HG02840 (cell line): Measurements from ENCODE around the gene BPIFB3.

ENCODE experiments used
- ATAC-seq: cut with Tn5 transposase; IDR thresholded peaks from one replicate; pipeline ENCODE4 v1.9.1; 2021; ENCODE audit warnings: mild to moderate bottlenecking, moderate library complexity, moderate number of reproducible peaks; ENCODE audit not compliant: unreplicated experiment, low FRiP score

Gene BPIFB3

GRCh38 chr20:33059741-33060390 lies 6.2 kb downstream of the BPIFB3 start:
- ATAC-seq = no peak

GRCh38 chr20:33061658-33062028 lies 7.9 kb downstream of the BPIFB3 start:
- ATAC-seq = no peak

GRCh38 chr20:33062105-33062824 lies 8.6 kb downstream of the BPIFB3 start:
- ATAC-seq = no peak

GRCh38 chr20:33062825-33063149 lies 9.1 kb downstream of the BPIFB3 start:
- ATAC-seq = no peak

GRCh38 chr20:33063271-33063670 lies 9.6 kb downstream of the BPIFB3 start:
- no peak for ATAC-seq

GRCh38 chr20:33064572-33065287 lies 11.0 kb downstream of the BPIFB3 start:
- ATAC-seq = no peak

GRCh38 chr20:33065785-33066184 lies 12.1 kb downstream of the BPIFB3 start:
- no peak for ATAC-seq

- ATAC-seq = no peak
Observed at GRCh38 chr20:33067806-33068205, 14.1 kb downstream of the BPIFB3 start.

GRCh38 chr20:33068251-33068939 lies 14.7 kb downstream of the BPIFB3 start:
- ATAC-seq = no peak

GRCh38 chr20:33069673-33070072 lies 16.0 kb downstream of the BPIFB3 start:
- ATAC-seq = no peak

GRCh38 chr20:33070111-33071053 lies 16.7 kb downstream of the BPIFB3 start:
- no peak for ATAC-seq

- ATAC-seq = no peak
Observed at GRCh38 chr20:33071198-33071597, 17.5 kb downstream of the BPIFB3 start.

GRCh38 chr20:33072362-33072761 lies 18.7 kb downstream of the BPIFB3 start:
- ATAC-seq = no peak

GRCh38 chr20:33072813-33073212 lies 19.1 kb downstream of the BPIFB3 start:
- ATAC-seq = no peak

GRCh38 chr20:33074675-33075074 lies 21.0 kb downstream of the BPIFB3 start:
- no peak for ATAC-seq

GRCh38 chr20:33075281-33075680 lies 21.6 kb downstream of the BPIFB3 start:
- ATAC-seq = no peak

- ATAC-seq = no peak
Observed at GRCh38 chr20:33076662-33077372, 23.1 kb downstream of the BPIFB3 start.

GRCh38 chr20:33079259-33079658 lies 25.6 kb downstream of the BPIFB3 start, which contains the start of gene BPIFB4:
TSS of gene BPIFB4 (plus strand) at chr20:33079643. CDS start at chr20:33081527, 1,884 bp downstream.
- ATAC-seq = no peak

- ATAC-seq = no peak
Observed at GRCh38 chr20:33081411-33082154, 27.9 kb downstream of the BPIFB3 start.
